ENCODE data around the gene CNIH2. TPM values are rescaled to one million over a fixed set of nuclear protein-coding genes. Genes with fewer than 3 reads are reported as not detected.
A peak's percentile ranks its signal among the peaks of the same experiment; 100 is the strongest.
"Not testable (repeated sequence)": the region's sequence is repeated elsewhere in the genome, so short reads cannot be mapped to it uniquely, and the experiment has no call there.

The CNIH2 gene
- total RNA-seq, 3 donors from 2014 or later (not counting 1 experiment from before 2014, with no cell fraction given) = 6.3 to 8.8 (median 7.1) TPM

GRCh38 chr11:66274219-66274618 lies 3.8 kb upstream of the CNIH2 start:
- H3K4me1 ChIP-seq (ENCODE audit: control insufficient read depth, insufficient read depth, low read length) = peaks cover 86% of the 10 kb centered on the region

GRCh38 chr11:66275396-66275795 lies 2.6 kb upstream of the CNIH2 start:
- ATAC-seq = no peak
- no peak overlapping the region for H3K27ac Mint-ChIP-seq

More at GRCh38 chr11:66274219-66274618, 3.8 kb upstream of the CNIH2 start:
- 93% methylated on average over 1 of the region's 1 CpG for WGBS (ENCODE audit: insufficient coverage)
- TF ChIP-seq CTCF (IDR thresholded peaks at IDR 0.05) = no peak
- no peaks in the 10 kb centered on the region for H3K9me3 Mint-ChIP-seq
- no peak overlapping the region for H3K27ac Mint-ChIP-seq
- peaks cover 14% of the 10 kb centered on the region for H3K36me3 Mint-ChIP-seq
- DNase-seq = no peak
- Histone ChIP-seq H3K27me3 (ENCODE audit: control insufficient read depth, insufficient read depth, low read length) (peaks cover 3% of the 10 kb centered on the region), H3K36me3 (ENCODE audit: control insufficient read depth, insufficient read depth, low read length) (peaks cover 47% of the 10 kb centered on the region), H3K4me3 (ENCODE audit: low read length) (no peak overlapping the region), H3K27ac (ENCODE audit: low read length) (no peak overlapping the region), H3K9me3 (ENCODE audit: control insufficient read depth, insufficient read depth, low read length) (no peaks in the 10 kb centered on the region)
- intact Hi-C loops (cut with micrococcal nuclease) = no loop called here
- H3K27me3 Mint-ChIP-seq (ENCODE audit: low read depth in 2 of 2) = no peaks in the 10 kb centered on the region
- H3K4me3 Mint-ChIP-seq = peak overlapping the region; percentile 69
- H3K4me1 Mint-ChIP-seq = peaks cover 48 to 75% of the 10 kb centered on the region in 2 donors
- ATAC-seq = no peak

GRCh38 chr11:66275984-66276612 lies 1.9 kb upstream of the CNIH2 start:
- peaks cover 71% of the 10 kb centered on the region for H3K4me1 ChIP-seq (ENCODE audit: control insufficient read depth, insufficient read depth, low read length)
- Mint-ChIP-seq H3K4me3 (no peak overlapping the region), H3K36me3 (peaks cover 14% of the 10 kb centered on the region), H3K27me3 (ENCODE audit: low read depth in 2 of 2) (peaks cover 7 to 9% of the 10 kb centered on the region in 2 donors), H3K4me1 (peaks cover 39 to 70% of the 10 kb centered on the region in 2 donors), H3K27ac (no peak overlapping the region), H3K9me3 (no peaks in the 10 kb centered on the region)
- peaks cover 10% of the 10 kb centered on the region for H3K27me3 ChIP-seq (ENCODE audit: control insufficient read depth, insufficient read depth, low read length)
- peaks cover 45% of the 10 kb centered on the region for H3K36me3 ChIP-seq (ENCODE audit: control insufficient read depth, insufficient read depth, low read length)
- H3K9me3 ChIP-seq (ENCODE audit: control insufficient read depth, insufficient read depth, low read length) = no peaks in the 10 kb centered on the region
- no peak overlapping the region for H3K4me3 ChIP-seq (ENCODE audit: low read length)
- intact Hi-C loops (cut with micrococcal nuclease) = no loop called here
- 94% methylated on average over 14 of the region's 14 CpGs for whole genome bisulfite sequencing (ENCODE audit: insufficient coverage)
- no peak for ATAC-seq
- no peak for DNase-seq
- no peak overlapping the region for H3K27ac ChIP-seq (ENCODE audit: low read length)
- no peak for TF ChIP-seq CTCF (IDR thresholded peaks at IDR 0.05)

More at GRCh38 chr11:66275396-66275795, 2.6 kb upstream of the CNIH2 start:
- TF ChIP-seq CTCF (IDR thresholded peaks at IDR 0.05) = no peak
- whole genome bisulfite sequencing (ENCODE audit: insufficient coverage) = 97% methylated on average over 8 of the region's 8 CpGs
- DNase-seq = no peak
- no peaks in the 10 kb centered on the region for H3K9me3 ChIP-seq (ENCODE audit: control insufficient read depth, insufficient read depth, low read length)
- intact Hi-C loops (cut with micrococcal nuclease) = no loop called here
- peaks cover 47% of the 10 kb centered on the region for H3K36me3 ChIP-seq (ENCODE audit: control insufficient read depth, insufficient read depth, low read length)
- peaks cover 44 to 71% of the 10 kb centered on the region in 2 donors for H3K4me1 Mint-ChIP-seq
- H3K4me1 ChIP-seq (ENCODE audit: control insufficient read depth, insufficient read depth, low read length) = peaks cover 78% of the 10 kb centered on the region
- no peak overlapping the region for H3K4me3 ChIP-seq (ENCODE audit: low read length)
- H3K27ac ChIP-seq (ENCODE audit: low read length) = no peak overlapping the region
- no peaks in the 10 kb centered on the region for H3K9me3 Mint-ChIP-seq
- peaks cover 14% of the 10 kb centered on the region for H3K36me3 Mint-ChIP-seq
- H3K4me3 Mint-ChIP-seq = no peak overlapping the region
- H3K27me3 ChIP-seq (ENCODE audit: control insufficient read depth, insufficient read depth, low read length) = peaks cover 10% of the 10 kb centered on the region
- H3K27me3 Mint-ChIP-seq (ENCODE audit: low read depth in 2 of 2) = peaks cover 6 to 7% of the 10 kb centered on the region in 2 donors

GRCh38 chr11:66276619-66277018 lies 1.4 kb upstream of the CNIH2 start:
- peaks cover 36 to 73% of the 10 kb centered on the region in 2 donors for H3K4me1 Mint-ChIP-seq
- DNase-seq; H3K4me3 Mint-ChIP-seq; H3K27ac ChIP-seq (ENCODE audit: low read length); ATAC-seq; H3K4me3 ChIP-seq (ENCODE audit: low read length); intact Hi-C loops (cut with micrococcal nuclease); H3K9me3 ChIP-seq (ENCODE audit: control insufficient read depth, insufficient read depth, low read length); H3K9me3 Mint-ChIP-seq: not testable (repeated sequence)
- Histone ChIP-seq H3K36me3 (ENCODE audit: control insufficient read depth, insufficient read depth, low read length) (peaks cover 44% of the 10 kb centered on the region), H3K4me1 (ENCODE audit: control insufficient read depth, insufficient read depth, low read length) (peaks cover 67% of the 10 kb centered on the region), H3K27me3 (ENCODE audit: control insufficient read depth, insufficient read depth, low read length) (peaks cover 10% of the 10 kb centered on the region)
- H3K27ac Mint-ChIP-seq = peak overlapping the region in 1 of 2 donors; percentile 58
- H3K36me3 Mint-ChIP-seq = peaks cover 14% of the 10 kb centered on the region
- peaks cover 7 to 12% of the 10 kb centered on the region in 2 donors for H3K27me3 Mint-ChIP-seq (ENCODE audit: low read depth in 2 of 2)
- WGBS (ENCODE audit: insufficient coverage) = 89% methylated on average over 13 of the region's 13 CpGs

- Mint-ChIP-seq H3K4me3 (peak overlapping the region; percentile 62), H3K36me3 (peaks cover 14% of the 10 kb centered on the region), H3K27ac (peak overlapping the region in 1 of 2 donors; percentile 58), H3K27me3 (ENCODE audit: low read depth in 2 of 2) (peaks cover 7 to 14% of the 10 kb centered on the region in 2 donors), H3K4me1 (peaks cover 32 to 73% of the 10 kb centered on the region in 2 donors)
- H3K9me3 Mint-ChIP-seq; DNase-seq; intact Hi-C loops (cut with micrococcal nuclease); ATAC-seq; H3K4me3 ChIP-seq (ENCODE audit: low read length); H3K9me3 ChIP-seq (ENCODE audit: control insufficient read depth, insufficient read depth, low read length); H3K27ac ChIP-seq (ENCODE audit: low read length): not testable (repeated sequence)
- H3K27me3 ChIP-seq (ENCODE audit: control insufficient read depth, insufficient read depth, low read length) = peaks cover 10% of the 10 kb centered on the region
- 32% methylated on average over 4 of the region's 4 CpGs for WGBS (ENCODE audit: insufficient coverage)
- peaks cover 40% of the 10 kb centered on the region for H3K36me3 ChIP-seq (ENCODE audit: control insufficient read depth, insufficient read depth, low read length)
- peaks cover 67% of the 10 kb centered on the region for H3K4me1 ChIP-seq (ENCODE audit: control insufficient read depth, insufficient read depth, low read length)
These were observed 911 bp upstream of the CNIH2 start for GRCh38 chr11:66277064-66277463.

All from natural killer cell (primary cell).